Embryonic facial prominence (tissue), 1 donor: Measurements from ENCODE around the gene MORC2.

Source experiments
- DNase-seq: peaks from one replicate; pipeline ENCODE4 v3.0.0-alpha.2; 2016; ENCODE audit errors: extremely low spot score

Gene MORC2

DNA sequence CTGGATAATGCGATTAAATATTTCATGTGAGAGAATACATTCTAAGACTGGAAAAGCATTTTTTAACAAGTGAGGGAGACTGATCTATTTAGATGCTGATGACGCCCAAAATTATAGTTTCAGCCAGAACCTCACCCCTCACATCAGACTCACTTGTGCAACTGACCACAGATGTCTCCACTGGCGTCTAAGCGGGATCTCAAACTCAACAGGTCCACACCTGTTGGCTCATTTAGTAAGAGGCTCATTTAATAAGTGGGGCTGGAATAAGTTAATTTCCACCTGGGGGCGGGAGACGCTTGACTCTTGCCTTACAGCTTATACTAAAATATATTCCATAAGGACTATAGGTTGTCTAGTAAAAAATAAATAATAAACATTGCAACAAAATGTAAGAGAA lies 47.5 kb downstream of the MORC2 start:
- DNase-seq: no peak

DNA sequence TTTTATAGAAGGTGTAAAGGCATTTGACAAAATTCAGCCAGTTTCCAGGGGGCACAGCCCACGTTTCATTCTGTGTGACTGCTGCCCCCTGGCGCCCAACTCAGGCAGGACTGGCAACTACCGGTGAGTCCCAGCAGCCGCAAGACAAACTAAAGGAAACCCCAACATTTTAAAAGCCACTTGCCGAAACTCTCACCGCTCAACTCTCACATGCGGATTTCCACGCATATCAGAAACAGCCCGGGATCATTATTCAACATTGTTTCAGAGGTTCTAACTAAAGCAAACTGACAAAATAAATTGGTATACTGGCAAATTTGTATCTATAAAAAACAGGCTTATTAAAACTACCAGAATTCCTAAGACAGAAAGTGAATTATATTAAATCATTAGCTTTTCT lies 48.2 kb downstream of the MORC2 start:
- DNase-seq: no peak

DNA sequence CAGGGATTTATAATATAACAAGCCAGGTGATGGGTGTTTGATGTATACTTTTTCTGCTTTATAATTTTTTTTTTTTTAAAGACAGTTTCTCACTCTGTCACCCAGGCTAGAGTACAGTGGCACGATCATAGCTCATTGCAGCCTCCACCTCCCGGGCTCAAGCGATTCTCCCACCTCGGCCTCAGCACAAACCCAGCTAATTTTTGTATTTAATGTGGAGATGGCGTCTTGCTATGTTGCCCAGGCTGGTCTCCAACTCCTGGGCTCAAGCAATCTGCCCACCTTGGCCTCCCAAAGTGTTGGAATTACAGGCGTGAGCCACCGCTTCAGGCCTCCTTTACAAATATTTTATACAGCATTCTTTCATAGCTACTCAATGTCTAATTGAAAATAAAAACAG lies 48.6 kb downstream of the MORC2 start:
- no peak for DNase-seq

DNA sequence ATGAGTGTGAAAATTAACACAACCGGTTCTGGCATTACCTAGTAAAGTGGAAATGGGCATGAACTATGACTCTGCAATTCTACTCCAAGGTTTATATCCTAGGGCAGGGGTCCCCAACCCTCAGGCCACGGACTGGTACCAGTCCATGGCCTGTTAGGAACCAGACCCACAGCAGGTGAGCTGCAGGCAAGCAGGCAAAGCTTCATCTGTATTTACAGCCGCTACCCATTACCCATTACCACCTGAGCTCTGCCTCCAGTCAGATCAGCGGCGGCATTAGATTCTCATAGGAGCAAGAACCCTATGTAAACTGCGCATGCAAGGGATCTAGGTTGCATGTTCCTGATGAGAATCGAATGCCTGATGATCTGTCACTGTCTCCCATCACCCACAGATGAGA lies 49.8 kb downstream of the MORC2 start:
- DNase-seq: no peak

DNA sequence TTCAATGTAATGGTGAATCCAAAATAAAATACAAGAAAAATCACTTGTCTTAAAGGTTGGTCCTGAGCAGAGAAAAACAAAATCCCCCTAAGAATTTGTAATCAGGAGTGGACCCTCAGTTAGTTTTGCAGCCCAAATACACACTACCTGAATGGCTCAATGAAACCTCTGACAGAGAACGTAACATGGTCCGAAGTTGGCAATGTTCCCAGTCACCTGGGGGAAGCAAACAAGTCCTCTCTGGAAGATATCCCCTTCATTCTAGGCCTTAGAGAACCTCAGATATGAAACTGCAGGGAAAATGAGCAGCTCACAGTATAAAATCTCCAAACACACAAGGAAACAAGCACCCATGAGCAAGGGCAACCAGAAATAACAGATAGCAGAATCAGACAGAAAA lies 58.2 kb downstream of the MORC2 start:
- no peak for DNase-seq

DNA sequence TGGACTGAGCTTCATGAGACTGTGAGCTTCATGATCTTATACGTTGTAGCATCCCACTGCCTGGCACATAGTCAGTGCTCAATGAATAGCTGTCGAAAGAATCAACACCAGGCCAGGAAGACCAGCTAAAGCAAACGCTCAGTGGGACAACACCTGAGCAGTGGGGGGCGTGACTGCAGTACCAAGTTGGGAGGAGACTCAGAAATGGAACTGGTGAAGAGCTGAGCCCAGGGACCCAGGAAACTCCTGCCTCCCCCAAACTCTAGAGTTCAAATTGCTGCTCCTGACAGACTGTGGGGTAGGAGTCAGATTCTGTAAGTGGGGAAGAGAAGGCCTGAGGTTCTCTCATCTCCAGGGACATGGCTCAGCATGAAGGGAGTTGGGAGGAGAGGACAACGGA lies 59.3 kb downstream of the MORC2 start:
- no peak for DNase-seq

DNA sequence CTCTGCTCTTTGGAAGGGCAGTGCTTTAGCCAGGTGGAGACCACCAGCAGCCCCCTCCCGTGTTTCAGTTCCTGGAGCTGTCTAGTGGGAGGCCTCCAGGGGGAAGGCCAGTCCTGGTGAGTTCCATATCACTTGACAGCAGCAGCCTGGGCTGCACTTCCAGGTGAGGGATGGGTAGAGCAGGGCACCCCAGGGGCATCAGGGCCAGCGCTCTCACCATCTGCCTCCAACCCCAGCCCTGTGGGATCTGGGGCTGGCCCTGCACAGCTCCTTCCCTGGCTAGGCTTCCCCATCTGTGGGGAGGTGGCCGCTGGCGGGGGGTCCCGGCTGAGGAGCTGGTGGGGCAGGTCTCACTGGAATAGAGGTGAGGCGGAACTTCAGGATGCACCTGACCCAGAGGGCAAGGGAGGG lies 60.5 kb downstream of the MORC2 start:
- DNase-seq: no peak

DNA sequence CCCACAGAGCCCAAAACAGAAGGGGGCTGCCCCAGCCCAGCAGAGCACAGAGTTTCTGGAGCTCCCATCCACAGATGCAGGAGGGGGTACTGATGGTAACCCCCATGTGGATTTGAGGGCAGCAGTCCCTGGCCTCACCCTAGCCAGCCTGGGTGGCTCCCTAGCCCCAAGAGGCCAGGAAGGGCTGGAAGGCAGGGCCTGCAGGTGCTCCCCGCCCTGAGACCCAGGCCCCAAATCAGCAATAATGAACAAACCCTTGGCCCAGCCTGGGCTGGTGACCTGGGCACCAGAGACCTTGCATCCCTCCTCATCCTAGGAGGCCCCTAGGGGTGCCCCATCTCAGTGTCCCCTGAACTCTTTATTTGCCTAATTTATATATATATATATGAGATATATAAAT lies 61.6 kb downstream of the MORC2 start:
- no peak for DNase-seq

DNA sequence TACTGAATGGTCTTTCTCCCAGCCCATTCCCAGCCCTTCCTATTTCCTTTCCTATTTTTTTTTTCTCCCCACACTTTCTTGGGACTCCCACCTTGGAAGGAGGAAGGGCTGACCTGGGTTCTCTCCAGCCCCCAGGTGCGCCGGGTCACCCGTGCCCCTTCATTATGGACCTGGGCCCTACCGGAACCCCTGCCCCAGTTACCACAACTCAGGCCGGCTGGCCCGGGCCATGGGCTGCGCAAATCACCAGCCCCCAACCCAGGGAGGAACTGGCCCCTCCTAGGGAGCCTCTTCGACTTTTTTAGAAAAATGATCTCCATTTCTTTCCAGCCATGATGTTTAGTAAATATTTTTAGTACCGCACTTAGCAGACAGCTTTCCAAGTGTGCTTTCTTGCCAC lies 62.2 kb downstream of the MORC2 start:
- no peak for DNase-seq

DNA sequence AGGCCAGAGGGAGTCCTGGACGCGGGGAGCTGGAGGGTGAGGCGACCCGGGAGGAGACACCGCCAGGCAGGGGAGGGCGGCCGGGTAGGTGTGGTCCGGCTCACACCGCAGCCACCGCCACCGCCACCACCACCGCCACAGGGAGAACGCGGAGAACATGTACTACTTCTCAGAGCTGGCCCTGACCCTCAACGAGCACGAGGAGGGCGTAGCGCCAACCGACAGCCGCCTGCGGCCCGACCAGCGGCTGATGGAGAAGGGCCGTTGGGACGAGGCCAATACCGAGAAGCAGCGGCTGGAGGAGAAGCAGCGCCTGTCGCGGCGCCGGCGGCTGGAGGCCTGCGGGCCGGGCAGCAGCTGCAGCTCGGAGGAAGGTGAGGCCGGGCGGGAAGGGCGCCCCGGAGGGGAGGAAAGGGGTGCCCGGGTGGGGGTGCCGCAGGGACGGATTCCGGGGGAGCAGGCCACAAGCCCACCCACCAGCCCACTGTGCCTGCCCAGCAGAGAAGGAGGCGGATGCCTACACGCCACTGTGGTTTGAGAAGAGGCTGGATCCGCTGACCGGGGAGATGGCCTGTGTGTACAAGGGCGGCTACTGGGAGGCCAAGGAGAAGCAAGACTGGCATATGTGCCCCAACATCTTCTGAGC lies 62.8 kb downstream of the MORC2 start:
- no peak for DNase-seq

DNA sequence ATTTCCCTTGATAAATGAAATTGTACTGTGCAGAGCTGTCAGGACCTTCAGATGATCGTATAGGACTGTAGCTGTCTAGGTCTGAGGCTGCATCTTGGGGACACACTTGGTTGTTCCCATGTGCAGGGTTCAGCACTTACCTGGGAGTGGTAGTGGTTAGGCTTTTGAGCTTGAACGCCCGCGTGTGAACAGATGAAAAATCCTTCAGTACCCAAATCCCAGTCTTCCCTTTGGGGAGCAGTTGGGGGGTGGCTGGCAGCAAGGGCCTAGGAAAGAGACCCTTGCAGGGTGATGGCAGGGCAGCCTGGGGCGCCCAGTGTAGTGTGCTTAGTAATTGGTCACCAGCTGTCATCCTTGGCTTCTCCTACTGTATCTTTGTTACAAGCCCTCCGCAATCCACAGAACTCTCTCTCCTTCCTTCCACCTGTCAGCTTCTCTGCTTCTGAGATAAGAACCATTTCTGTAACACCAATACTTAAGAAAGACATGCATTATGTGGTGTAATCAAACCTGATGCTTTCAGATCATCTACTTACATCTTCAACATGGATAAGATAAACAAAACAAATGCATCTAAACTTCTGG lies 64.6 kb downstream of the MORC2 start:
- no peak for DNase-seq

DNA sequence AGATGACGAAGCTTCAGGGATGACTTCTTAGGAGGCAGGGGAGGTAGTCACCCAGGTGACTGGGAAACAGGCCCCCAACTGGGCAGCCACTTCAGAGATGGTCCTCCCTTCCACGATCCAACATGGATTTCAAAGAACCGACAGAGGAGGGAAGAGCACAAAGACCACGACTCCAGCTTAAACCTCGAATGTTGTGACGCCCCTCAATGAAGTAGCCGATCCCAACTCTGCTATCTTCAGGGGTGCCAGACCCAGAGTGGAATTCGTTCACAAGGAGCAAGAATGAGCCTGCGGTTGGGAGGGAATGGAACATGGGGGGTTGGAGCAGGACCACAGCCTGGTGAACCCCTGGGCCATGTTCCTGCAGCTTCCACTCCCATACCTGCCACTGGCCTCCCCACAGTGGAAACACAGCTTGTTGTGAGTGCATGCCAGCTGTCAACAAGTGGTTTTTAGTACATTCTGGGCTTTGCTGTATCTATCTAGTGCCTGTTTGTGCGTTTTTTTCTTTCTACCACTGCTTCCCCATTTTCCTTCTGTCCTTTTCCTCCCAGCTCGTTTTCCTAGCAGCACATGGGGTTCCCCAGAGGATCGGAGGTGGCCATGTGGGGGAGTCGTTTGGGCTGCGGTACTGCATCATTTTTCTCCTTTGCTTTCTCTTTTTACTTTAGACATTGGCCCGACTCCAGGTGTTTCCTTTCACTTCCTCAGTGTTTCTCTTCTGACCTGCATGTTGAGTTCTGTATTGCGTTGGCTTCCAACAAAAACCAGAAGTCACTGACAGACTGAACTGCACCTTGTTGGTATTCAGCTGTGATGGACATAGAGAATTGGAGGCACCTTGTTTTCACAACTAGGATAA lies 65.8 kb downstream of the MORC2 start:
- no peak for DNase-seq

DNA sequence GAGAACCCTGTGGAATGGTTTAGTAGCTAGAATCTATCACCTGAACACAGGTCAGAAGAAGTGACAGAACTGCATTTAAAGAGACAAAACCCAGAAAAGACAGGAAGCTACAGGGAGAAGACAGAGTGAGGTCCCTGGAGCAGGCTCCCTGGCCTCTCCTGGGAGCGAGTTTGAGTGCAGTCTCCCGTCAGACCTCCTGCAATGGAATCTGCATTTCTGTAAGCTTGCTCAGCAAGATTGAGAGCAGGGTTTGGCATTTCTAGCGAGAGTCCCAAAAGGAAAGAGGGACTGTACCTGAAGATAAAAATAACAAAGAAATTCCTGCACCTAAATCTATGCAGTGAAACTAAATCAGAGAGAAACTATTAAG lies 74.2 kb downstream of the MORC2 start:
- no peak for DNase-seq

DNA sequence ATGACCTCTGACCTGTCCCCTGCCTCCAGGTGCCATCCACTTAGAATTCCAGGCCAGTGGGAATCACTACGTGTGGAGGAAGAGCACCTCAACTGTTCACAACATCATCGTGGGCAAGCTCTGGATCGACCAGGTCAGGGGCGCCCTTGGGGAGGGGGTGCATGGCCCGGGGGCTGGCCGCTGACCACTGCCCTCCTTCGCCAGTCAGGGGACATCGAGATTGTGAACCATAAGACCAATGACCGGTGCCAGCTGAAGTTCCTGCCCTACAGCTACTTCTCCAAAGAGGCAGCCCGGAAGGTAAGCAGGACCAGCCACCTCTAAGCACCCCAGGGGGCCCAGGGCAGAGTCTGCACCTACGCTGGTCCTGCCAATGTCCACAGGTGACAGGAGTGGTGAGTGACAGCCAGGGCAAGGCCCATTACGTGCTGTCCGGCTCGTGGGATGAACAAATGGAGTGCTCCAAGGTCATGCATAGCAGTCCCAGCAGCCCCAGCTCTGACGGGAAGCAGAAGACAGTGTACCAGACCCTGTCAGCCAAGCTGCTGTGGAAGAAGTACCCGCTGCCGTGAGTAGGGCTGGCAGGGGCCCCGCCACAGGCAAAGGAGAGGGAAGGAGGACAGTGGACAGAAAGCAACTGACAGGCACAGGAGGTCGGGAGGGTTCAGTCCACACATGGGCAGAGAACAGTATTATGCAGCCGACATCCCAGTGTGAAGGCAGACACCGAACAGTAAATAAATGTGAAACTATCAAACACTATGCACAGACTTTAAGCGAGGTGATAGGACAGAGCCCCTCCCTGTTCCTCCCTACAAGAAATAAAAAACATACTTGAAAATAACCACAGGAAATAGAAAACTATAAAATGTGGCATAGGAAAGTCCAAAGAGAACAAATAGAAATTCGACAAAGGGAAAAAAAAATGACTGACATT lies 74.9 kb downstream of the MORC2 start:
- no peak for DNase-seq

DNA sequence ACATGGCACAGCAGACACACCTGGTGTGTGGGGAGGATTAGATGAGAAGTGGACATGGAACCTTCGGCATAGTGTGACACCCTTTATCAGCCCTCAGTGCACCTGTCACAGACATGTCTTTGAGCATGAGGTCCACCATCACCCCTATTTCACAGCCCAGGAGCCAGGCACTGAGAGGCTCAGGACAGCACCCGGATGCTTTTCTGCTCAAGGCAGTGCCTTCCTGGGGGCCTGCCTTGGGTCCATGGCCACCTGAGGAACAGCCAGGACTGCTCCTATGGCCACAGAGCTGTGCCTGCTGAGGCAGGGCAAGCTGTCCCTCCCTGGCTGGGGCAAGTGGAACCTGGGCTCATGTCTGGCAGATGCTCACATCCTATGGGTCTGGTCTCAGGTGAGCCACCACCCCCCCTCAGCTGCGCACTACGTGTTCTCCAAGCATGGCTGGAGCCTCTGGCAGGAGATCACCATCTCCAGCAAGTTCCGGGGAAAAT lies 75.8 kb downstream of the MORC2 start:
- no peak for DNase-seq

DNA sequence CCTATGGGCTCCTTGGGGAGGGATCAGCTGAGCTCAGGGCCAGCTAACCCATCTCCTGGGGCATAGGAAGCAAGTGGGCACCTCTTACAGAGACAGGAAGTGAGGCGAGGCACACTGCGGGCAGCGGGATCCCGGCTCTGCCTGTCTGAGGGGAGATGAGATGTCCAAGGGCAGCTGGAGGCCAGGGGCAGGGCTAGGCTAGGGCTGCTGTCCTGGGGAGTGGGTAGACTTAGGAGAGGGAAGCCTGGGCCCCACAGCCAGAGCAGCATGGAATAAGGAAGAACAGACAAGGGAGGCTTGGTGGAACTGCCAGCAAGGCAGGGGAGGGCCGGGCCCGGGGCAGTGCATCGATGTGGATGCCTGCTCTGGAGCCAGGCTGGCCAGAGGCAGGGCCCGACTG lies 76.3 kb downstream of the MORC2 start:
- DNase-seq: no peak

DNA sequence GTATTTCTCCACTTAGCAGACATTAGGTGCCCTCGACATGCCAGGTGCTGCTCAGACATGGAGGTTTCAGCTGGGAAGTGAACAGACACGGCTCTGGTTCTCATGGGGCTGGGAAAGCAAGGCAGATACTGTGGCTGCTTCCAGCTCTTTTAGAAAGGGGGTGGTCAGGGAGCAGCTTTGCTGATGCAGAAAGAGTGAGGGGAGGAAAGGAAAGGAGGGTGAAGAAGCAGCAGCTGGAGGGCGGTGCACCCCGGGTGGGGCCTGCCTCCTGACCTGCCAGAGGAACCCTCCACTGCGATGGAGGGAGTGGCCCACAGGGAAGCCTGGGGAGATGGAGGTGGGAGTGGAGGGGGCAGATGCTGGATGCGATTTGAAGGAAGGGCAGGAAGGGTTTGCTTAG lies 76.8 kb downstream of the MORC2 start:
- DNase-seq: no peak

DNA sequence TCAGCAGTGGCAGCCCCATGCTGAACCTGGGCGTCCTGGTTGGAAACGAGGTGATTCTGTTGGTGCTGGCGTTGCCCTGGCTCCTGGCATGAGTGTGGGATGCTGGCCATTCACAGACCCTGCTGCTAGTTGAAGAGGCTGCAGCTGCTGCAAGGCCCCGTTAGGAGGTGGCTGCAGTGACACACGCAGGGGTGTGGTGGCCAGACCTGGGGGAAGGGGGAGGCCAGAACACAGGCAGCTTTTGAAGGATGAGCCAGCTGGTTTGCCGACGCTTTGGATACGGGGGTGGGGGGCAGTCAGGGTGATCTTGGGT lies 77.2 kb downstream of the MORC2 start:
- DNase-seq: no peak

DNA sequence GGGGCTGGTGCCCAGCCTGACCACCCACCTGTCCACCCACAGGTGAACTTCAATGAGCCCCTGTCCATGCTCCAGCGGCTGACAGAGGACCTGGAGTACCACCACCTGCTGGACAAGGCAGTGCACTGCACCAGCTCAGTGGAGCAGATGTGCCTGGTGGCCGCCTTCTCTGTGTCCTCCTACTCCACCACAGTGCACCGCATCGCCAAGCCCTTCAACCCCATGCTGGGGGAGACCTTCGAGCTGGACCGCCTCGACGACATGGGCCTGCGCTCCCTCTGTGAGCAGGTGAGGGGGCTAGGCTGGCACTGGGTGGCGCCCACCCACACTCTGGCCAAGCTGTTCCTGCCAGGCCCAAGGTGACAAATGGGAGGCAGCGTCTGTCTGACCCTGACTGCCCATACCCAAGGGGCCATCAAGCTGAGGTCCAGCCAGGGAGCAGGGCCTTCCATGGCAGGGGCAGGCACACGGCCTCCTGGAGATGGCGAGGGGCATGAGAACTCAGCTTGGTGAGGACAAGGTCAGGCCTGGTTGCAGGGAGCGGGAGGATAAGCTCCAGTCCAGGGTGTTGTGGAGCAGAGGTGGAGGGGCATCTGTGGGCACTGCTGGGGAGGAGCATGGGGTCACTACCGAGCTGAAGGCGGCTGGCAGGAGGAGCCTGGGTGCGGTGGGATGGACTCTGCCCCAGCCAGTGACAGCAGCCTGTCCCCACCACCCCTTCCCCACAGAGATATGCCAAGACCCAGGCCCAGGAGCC lies 77.7 kb downstream of the MORC2 start:
- DNase-seq: no peak

DNA sequence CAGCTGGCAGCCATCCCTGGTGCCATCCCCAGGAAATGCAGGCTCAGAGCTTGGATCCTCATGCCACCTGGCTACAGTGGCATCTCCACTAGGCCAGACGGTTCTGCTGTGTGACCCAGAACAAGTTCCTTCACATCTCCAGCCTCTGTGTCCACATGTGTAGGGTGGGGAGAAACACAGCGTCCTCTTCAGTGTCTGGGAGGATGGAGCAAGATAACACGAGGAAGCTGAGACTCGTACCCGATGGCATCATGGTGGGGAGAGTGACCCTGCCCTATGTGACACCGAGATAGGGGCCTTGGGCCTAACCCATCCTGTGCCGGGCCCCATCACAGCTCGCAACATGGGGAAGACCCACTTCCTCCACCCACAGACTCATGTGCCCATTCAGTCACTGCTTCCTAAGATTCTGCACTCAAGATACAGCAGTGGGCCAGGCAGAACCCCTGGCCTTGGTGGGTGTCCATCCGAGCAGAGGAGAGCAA lies 78.5 kb downstream of the MORC2 start:
- DNase-seq: no peak
